Measurements from ENCODE around the gene ANKS1B. TPM values are rescaled to one million over a fixed set of nuclear protein-coding genes. Genes with fewer than 3 reads are reported as not detected.

The ANKS1B gene
- total RNA-seq, 1 donor from 2014 or later = 2.4 TPM

GRCh38 chr12:98895086-98895651 is 1089.6 kb downstream of the ANKS1B start:
- no peaks in the 10 kb centered on the region for H3K4me1 Mint-ChIP-seq (ENCODE audit: low read depth, unreplicated experiment)
- peak overlapping the region; percentile 67 for H2AFZ ChIP-seq (ENCODE audit: low read depth, low read length)
- peaks cover 10% of the 10 kb centered on the region for H3K4me1 ChIP-seq (ENCODE audit: insufficient read depth, low read length)
- H3K9ac ChIP-seq (ENCODE audit: low read length) = no peak overlapping the region
- no peak overlapping the region for H3K27ac Mint-ChIP-seq (ENCODE audit: unreplicated experiment)
- H3K36me3 Mint-ChIP-seq (ENCODE audit: low read depth, unreplicated experiment) = no peaks in the 10 kb centered on the region
- no peaks in the 10 kb centered on the region for H3K79me2 ChIP-seq (ENCODE audit: insufficient read depth, low read length)
- no peaks in the 10 kb centered on the region for H3K9me3 ChIP-seq (ENCODE audit: insufficient read depth, low read depth, low read length)
- H3K27ac ChIP-seq (ENCODE audit: low read depth, low read length) = no peak overlapping the region
- peak overlapping the region; percentile 79 for H3K4me2 ChIP-seq (ENCODE audit: low read length)
- H3K4me3 ChIP-seq (ENCODE audit: insufficient read depth, low read depth, low read length) = peak overlapping the region; percentile 32
- H3K4me3 Mint-ChIP-seq (ENCODE audit: unreplicated experiment) = peak overlapping the region; percentile 77
- DNase-seq (ENCODE audit: low read depth) (no peak), FAIRE-seq (no peak)
- no peaks in the 10 kb centered on the region for H3K36me3 ChIP-seq (ENCODE audit: insufficient read depth, low read length)
- TF ChIP-seq CTCF (IDR thresholded peaks at IDR 0.05; ENCODE audit: insufficient read depth, low read depth, low read length) (no peak), EZH2 (IDR thresholded peaks at IDR 0.05; ENCODE audit: insufficient read depth, low read length) (peak; percentile 18)
- no peaks in the 10 kb centered on the region for H4K20me1 ChIP-seq (ENCODE audit: insufficient read depth, low read length)
- no peaks in the 10 kb centered on the region for H3K9me3 Mint-ChIP-seq (ENCODE audit: unreplicated experiment)
- H3K27me3 Mint-ChIP-seq (ENCODE audit: low read depth, unreplicated experiment) = peaks cover 40% of the 10 kb centered on the region
- peaks cover 49% of the 10 kb centered on the region for H3K27me3 ChIP-seq (ENCODE audit: insufficient read depth, low read length)

GRCh38 chr12:98894412-98895085 is 1090.2 kb downstream of the ANKS1B start:
- peak overlapping the region; percentile 67 for H2AFZ ChIP-seq (ENCODE audit: low read depth, low read length)
- no peaks in the 10 kb centered on the region for H3K9me3 ChIP-seq (ENCODE audit: insufficient read depth, low read depth, low read length)
- Mint-ChIP-seq H3K9me3 (ENCODE audit: unreplicated experiment) (no peaks in the 10 kb centered on the region), H3K4me3 (ENCODE audit: unreplicated experiment) (peak overlapping the region; percentile 78), H3K27ac (ENCODE audit: unreplicated experiment) (no peak overlapping the region), H3K4me1 (ENCODE audit: low read depth, unreplicated experiment) (no peaks in the 10 kb centered on the region), H3K27me3 (ENCODE audit: low read depth, unreplicated experiment) (peaks cover 38% of the 10 kb centered on the region), H3K36me3 (ENCODE audit: low read depth, unreplicated experiment) (no peaks in the 10 kb centered on the region)
- H3K27me3 ChIP-seq (ENCODE audit: insufficient read depth, low read length) = peaks cover 49% of the 10 kb centered on the region
- H3K79me2 ChIP-seq (ENCODE audit: insufficient read depth, low read length) = no peaks in the 10 kb centered on the region
- FAIRE-seq (no peak), DNase-seq (ENCODE audit: low read depth) (no peak)
- no peak overlapping the region for H3K27ac ChIP-seq (ENCODE audit: low read depth, low read length)
- H4K20me1 ChIP-seq (ENCODE audit: insufficient read depth, low read length) = no peaks in the 10 kb centered on the region
- peak overlapping the region; percentile 17 for H3K9ac ChIP-seq (ENCODE audit: low read length)
- H3K36me3 ChIP-seq (ENCODE audit: insufficient read depth, low read length) = no peaks in the 10 kb centered on the region
- TF ChIP-seq CTCF (IDR thresholded peaks at IDR 0.05; ENCODE audit: insufficient read depth, low read depth, low read length) (no peak), EZH2 (IDR thresholded peaks at IDR 0.05; ENCODE audit: insufficient read depth, low read length) (peak; percentile 76)
- peak overlapping the region; percentile 84 for H3K4me2 ChIP-seq (ENCODE audit: low read length)
- peaks cover 10% of the 10 kb centered on the region for H3K4me1 ChIP-seq (ENCODE audit: insufficient read depth, low read length)
- peak overlapping the region; percentile 50 for H3K4me3 ChIP-seq (ENCODE audit: insufficient read depth, low read depth, low read length)
